SK-N-MC (cell line): ENCODE data around the gene MDM4.

Experiments used
- EZH2 ChIP-seq: fragments of 200-600 bp; sonication (generic); IDR thresholded peaks from one replicate; pipeline ENCODE4 v1.6.1; 2017; ENCODE audit warnings: antibody characterized with exemption
- FOXP2 ChIP-seq: optimal IDR thresholded peaks from 2 replicates; pipeline ENCODE3; 2011; ENCODE audit warnings: mild to moderate bottlenecking, moderate library complexity; ENCODE audit not compliant: insufficient read depth; ENCODE audit errors: extremely low read length, control extremely low read depth
- POLR2AphosphoS5 ChIP-seq: IDR thresholded peaks from 2 replicates; pipeline ENCODE4 v1.6.1; 2012; ENCODE audit warnings: mild to moderate bottlenecking, low read depth, low read length, borderline replicate concordance

DNA sequence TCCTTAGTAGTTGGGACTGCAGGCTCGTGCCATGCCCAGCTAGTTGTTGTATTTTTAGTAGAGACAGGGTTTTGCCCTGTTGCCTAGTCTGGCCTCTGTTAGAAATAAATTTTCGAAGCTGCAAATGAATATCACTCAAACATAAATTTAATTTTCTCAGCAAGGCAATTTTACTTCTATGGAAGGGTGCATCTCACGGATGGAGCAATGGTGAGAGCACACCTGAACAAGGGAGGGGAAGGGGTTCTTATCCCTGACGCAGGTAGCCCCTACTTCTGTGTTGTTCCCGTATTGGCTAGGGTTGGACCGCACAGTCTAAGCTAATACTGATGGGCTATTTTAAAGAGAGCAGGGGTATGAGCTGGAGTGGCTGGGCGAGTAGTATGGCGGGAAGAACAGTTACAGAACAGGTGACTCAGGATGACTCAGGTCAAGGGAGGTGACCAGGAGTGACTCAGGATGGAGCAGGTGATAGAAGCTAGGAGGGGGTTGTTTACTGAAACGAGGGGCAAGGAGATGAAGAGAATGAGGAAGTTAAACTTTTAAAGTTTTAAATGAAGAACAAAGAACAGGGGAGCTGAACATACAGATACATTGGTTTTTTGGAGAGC is 7.5 kb downstream of the MDM4 start:
- TF ChIP-seq EZH2 (no peak), FOXP2 (no peak), POLR2AphosphoS5 (no peak)
